ENCODE data around the gene KDR.

DNA sequence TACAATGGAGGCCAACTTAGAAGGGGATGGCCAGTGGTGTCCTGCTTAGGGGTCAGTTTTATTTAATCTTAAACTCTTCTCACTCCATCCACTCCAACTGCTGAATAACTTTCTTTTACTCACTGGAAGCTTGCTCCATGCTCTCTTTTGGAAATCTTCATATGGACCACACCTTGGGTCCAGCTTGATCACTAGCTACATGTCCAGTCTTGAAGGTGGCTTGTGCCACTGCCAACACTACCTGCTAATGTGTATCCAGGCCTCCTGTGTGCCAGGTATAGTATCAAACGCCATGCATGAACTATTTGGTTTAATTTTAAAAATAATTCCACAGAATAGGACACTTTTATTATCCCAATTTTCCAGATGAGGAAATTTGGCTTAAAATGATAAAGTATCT is 37.0 kb upstream of the KDR start:
- TF ChIP-seq EZH2 (IDR thresholded peaks at IDR 0.05; ENCODE audit: insufficient read depth, poor library complexity, severe bottlenecking): no peak
- no peak for TF ChIP-seq EZH2phosphoT487 (IDR thresholded peaks at IDR 0.05; ENCODE audit: insufficient read depth, low read depth)
